SK-N-SH treated with all-trans-retinoic acid at 6 μM for 48 hours (cell line): ENCODE measurements around the gene JMJD1C.

Experiments
- GLIS3 ChIP-seq: fragments of 250-450 bp; sonication (Bioruptor Pico); IDR thresholded peaks from 2 replicates; pipeline ENCODE4 v1.5.0; 2020; ENCODE audit warnings: mild to moderate bottlenecking, moderate library complexity
- TF ChIP-seq, protein P1 (sequence below): fragments of 250-450 bp; sonication (Bioruptor Pico); IDR thresholded peaks from 2 replicates; pipeline ENCODE4 v1.8.0; 2020; ENCODE audit warnings: mild to moderate bottlenecking, moderate library complexity, borderline replicate concordance

DNA sequence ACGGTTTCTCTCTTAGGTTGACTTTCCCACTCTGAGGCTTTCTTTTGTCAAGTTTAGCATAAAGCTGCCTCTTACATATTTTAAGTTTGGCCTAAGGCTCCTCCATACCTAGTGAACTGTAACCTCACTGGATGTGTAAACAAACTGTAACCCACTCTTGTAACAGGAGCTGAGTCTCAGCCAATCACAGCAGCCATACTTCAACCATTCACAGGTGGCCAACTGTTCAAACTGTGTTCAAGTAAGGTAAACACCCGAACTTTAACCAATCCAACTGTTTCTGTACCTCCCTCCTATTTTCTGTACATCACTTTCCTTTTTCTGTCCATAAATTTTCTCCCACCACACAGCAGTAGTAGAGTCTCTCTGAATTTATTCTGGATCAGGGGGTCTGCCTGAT is 340.3 kb downstream of the JMJD1C start:
- no peak for TF ChIP-seq GLIS3
- TF ChIP-seq, protein P1, sequence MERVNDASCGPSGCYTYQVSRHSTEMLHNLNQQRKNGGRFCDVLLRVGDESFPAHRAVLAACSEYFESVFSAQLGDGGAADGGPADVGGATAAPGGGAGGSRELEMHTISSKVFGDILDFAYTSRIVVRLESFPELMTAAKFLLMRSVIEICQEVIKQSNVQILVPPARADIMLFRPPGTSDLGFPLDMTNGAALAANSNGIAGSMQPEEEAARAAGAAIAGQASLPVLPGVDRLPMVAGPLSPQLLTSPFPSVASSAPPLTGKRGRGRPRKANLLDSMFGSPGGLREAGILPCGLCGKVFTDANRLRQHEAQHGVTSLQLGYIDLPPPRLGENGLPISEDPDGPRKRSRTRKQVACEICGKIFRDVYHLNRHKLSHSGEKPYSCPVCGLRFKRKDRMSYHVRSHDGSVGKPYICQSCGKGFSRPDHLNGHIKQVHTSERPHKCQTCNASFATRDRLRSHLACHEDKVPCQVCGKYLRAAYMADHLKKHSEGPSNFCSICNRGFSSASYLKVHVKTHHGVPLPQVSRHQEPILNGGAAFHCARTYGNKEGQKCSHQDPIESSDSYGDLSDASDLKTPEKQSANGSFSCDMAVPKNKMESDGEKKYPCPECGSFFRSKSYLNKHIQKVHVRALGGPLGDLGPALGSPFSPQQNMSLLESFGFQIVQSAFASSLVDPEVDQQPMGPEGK: no peak
